K562 (cell line): Measurements from ENCODE around the gene MYO7A. TPM values are rescaled to one million over a fixed set of nuclear protein-coding genes. Genes with fewer than 3 reads are reported as not detected.

Experiments
- ATAC-seq: fragments of 200-7000 bp; cut with Tn5 transposase; 3 replicates; pipeline ENCODE4 v1.9.1; 2020; ENCODE audit warnings: moderate library complexity
- BruUV-seq: library from RNA; stranded (reverse); fragments of 400-500 nt; replicated peaks from 2 replicates; lab custom pipeline; 2021; lab: Mats Ljungman, UMichigan
- CTCF ChIA-PET: fragments of 300-600 bp; formaldehyde crosslinking; extraction: SDS; loops from one replicate; lab custom pipeline; 2021; ENCODE audit warnings: low intra/inter-chr PET ratio; lab: Yijun Ruan, JAX
- POLR2A ChIA-PET: fragments of 300-600, 350-650 bp; sonication (Branson Sonifier 250); formaldehyde crosslinking; extraction: SDS; loops from one replicate; lab custom pipeline; 2021; ENCODE audit warnings: antibody characterized with exemption, inconsistent platforms; lab: Yijun Ruan, JAX
- DNase-seq, 4 experiments: peaks; one replicate each; pipeline versions ENCODE4 v3.0.0 to v3.0.0-alpha.2; 2011 to 2018; ENCODE audit warnings: low spot score in 3 of 4, mixed read lengths in 3 of 4; ENCODE audit errors: extremely low read depth in 1 of 4
- FAIRE-seq: peaks from 2 replicates; lab custom pipeline; 2011; peaks lifted over from hg19 to GRCh38; lab: Jason Lieb, UNC
- H2AFZ ChIP-seq: 2 replicates; pipeline ENCODE4 v1.6.0; 2011; ENCODE audit warnings: low read depth, low read length, control low read depth, inconsistent platforms
- H3K27ac ChIP-seq: fragments of 200-600 bp; 3 replicates; pipeline ENCODE4 v1.8.0; 2011; ENCODE audit warnings: low read depth, mild to moderate bottlenecking, control low read depth, inconsistent platforms, low read length, moderate library complexity, mixed read lengths; ENCODE audit errors: extremely low read depth
- H3K27me3 ChIP-seq, 2 experiments: fragments of 300-600 bp in 1 of 2; 2 replicates in 1 of 2; 3 replicates in 1 of 2; pipeline versions ENCODE4 v1.6.0 to v1.8.0; 2011; ENCODE audit warnings: inconsistent platforms in 2 of 2, low read length in 2 of 2, mild to moderate bottlenecking in 1 of 2, mixed read lengths in 1 of 2, moderate library complexity in 1 of 2; ENCODE audit not compliant: control insufficient read depth in 2 of 2, insufficient read depth in 2 of 2
- H3K36me3 ChIP-seq: fragments of 300-600 bp; 3 replicates; pipeline ENCODE4 v1.8.0; 2011; ENCODE audit warnings: mild to moderate bottlenecking, low read length, inconsistent platforms; ENCODE audit not compliant: control insufficient read depth, insufficient read depth
- H3K4me1 ChIP-seq, 2 experiments: fragments of 200-600 bp in 1 of 2; replicated peaks in 1 of 2; 2 replicates in 1 of 2; 3 replicates in 1 of 2; pipeline versions ENCODE4 v1.5.1 to v1.8.0; 2011; ENCODE audit warnings: inconsistent platforms in 2 of 2, low read length in 2 of 2, mild to moderate bottlenecking in 1 of 2, mixed read lengths in 1 of 2, moderate library complexity in 1 of 2; ENCODE audit not compliant: control insufficient read depth in 2 of 2, insufficient read depth in 2 of 2
- H3K4me2 ChIP-seq: 2 replicates; pipeline ENCODE4 v1.6.1; 2011; ENCODE audit warnings: low read length, control low read depth, inconsistent platforms, mixed read lengths; ENCODE audit not compliant: insufficient read depth
- H3K4me3 ChIP-seq: fragments of 200-600 bp; sonication (generic), shearing (Covaris generic); 2 replicates; pipeline ENCODE4 v1.5.1; 2016; ENCODE audit warnings: control low read depth, inconsistent platforms
- H3K79me2 ChIP-seq: fragments of 200-600 bp; 3 replicates; pipeline ENCODE4 v1.8.0; 2011; ENCODE audit warnings: low read length, inconsistent platforms; ENCODE audit not compliant: control insufficient read depth, insufficient read depth
- H3K9ac ChIP-seq, 2 experiments: 2 replicates each; pipeline versions ENCODE4 v1.6.0 to v1.6.1; 2011; ENCODE audit warnings: low read depth in 2 of 2, low read length in 2 of 2, control low read depth in 1 of 2, inconsistent platforms in 1 of 2, mild to moderate bottlenecking in 1 of 2, mixed read lengths in 1 of 2; ENCODE audit not compliant: insufficient read depth in 1 of 2
- H3K9me1 ChIP-seq: one replicate; pipeline ENCODE4 v1.6.0; 2011; ENCODE audit warnings: inconsistent platforms, mild to moderate bottlenecking, low read length, moderate library complexity; ENCODE audit not compliant: control insufficient read depth, insufficient read depth
- H3K9me3 ChIP-seq: replicated peaks from 2 replicates; pipeline ENCODE4 v1.5.1; 2011; ENCODE audit warnings: low read depth, low read length, inconsistent platforms; ENCODE audit not compliant: control insufficient read depth, insufficient read depth
- H4K20me1 ChIP-seq: replicated peaks from 2 replicates; pipeline ENCODE4 v1.6.1; 2011; ENCODE audit warnings: low read length, inconsistent platforms, mixed read lengths; ENCODE audit not compliant: control insufficient read depth, insufficient read depth
- HMG20B ChIP-seq: fragments of 250-450 bp; sonication (Bioruptor Pico); IDR thresholded peaks from 2 replicates; pipeline ENCODE4 v1.5.0; 2021; ENCODE audit warnings: mild to moderate bottlenecking
- OTX1 ChIP-seq: fragments of 450-650 bp; formaldehyde crosslinking; IDR thresholded peaks from 2 replicates; pipeline ENCODE4 v1.4.0; 2022; ENCODE audit warnings: mild to moderate bottlenecking
- RAD51 ChIP-seq: fragments of 450-650 bp; IDR thresholded peaks from 2 replicates; pipeline ENCODE4 v1.7.1; 2016; ENCODE audit warnings: low read depth, mild to moderate bottlenecking, borderline replicate concordance
- RB1 ChIP-seq: fragments of 450-650 bp; IDR thresholded peaks from 2 replicates; pipeline ENCODE4 v1.6.1; 2017; ENCODE audit warnings: low read depth, mild to moderate bottlenecking
- SP2 ChIP-seq: IDR thresholded peaks from 2 replicates; pipeline ENCODE4 v1.6.1; 2011; ENCODE audit warnings: mild to moderate bottlenecking, low read depth, low read length, moderate library complexity; ENCODE audit not compliant: poor library complexity, severe bottlenecking; ENCODE audit errors: extremely low read depth
- ZC3H8 ChIP-seq: fragments of 450-650 bp; IDR thresholded peaks from 2 replicates; pipeline ENCODE4 v1.6.1; 2017
- ZNF197 ChIP-seq: fragments of 200-800 bp; sonication (Bioruptor generic); IDR thresholded peaks from 2 replicates; pipeline ENCODE4 v1.6.1; 2016; ENCODE audit warnings: low read depth, missing genetic modification characterization, missing compliant biosample characterization
- ZNF75A ChIP-seq: fragments of 450-650 bp; formaldehyde crosslinking; IDR thresholded peaks from 2 replicates; pipeline ENCODE4 v1.4.0; 2020; ENCODE audit warnings: mild to moderate bottlenecking
- WGBS: fragments of 100-300 bp; shearing (Covaris generic); methylation state at CpG from one replicate; pipeline ENCODE4 v1.1.6; 2016; ENCODE audit warnings: low coverage, mixed read lengths; ENCODE audit not compliant: insufficient coverage; ENCODE audit errors: missing lambda C conversion rate; 5-methylcytosine and 5-hydroxymethylcytosine counted together
- in situ Hi-C: fragments of 300-500 bp; cut with MboI; formaldehyde crosslinking; loops from 4 replicates; pipeline ENCODE4 v1.15.0; 2018; ENCODE audit warnings: inconsistent platforms, mixed read lengths
- intact Hi-C: fragments of 100-400 bp; cut with micrococcal nuclease; formaldehyde crosslinking; loops from 2 replicates; pipeline ENCODE4 v1.14.2; 2022
- polyA plus RNA-seq, 8 experiments: library from polyadenylated mRNA; depleted of rRNA in 4 of 8; stranded (reverse) in 5 of 8; unstranded in 3 of 8; fragments of >200 nt; fragmentation: Nextera tagmentation in 2 of 8; fragmentation: Illumina TruSeq in 1 of 8; extraction: Ambion mirVana in 2 of 8; extraction: Trizol in 1 of 8; gene quantifications; 2 replicates each; pipeline versions ENCODE4 v1.2.1 to v1.2.3, GENCODE V29; 2011 to 2014; ENCODE audit warnings: inconsistent platforms in 1 of 8, missing spikeins in 1 of 8
- total RNA-seq, 7 experiments: library from RNA; depleted of rRNA in 6 of 7; stranded (reverse); fragments of >200 nt in 6 of 7; fragmentation: Illumina TruSeq in 2 of 7; extraction: Trizol in 2 of 7; gene quantifications; 2 replicates each; pipeline versions ENCODE4 v1.2.1 to v1.2.3, GENCODE V29; 2011 to 2021; ENCODE audit warnings: low replicate concordance in 1 of 7
- TF ChIP-seq, protein P1 (sequence below): fragments of 200-400 bp; formaldehyde crosslinking; IDR thresholded peaks from 2 replicates; pipeline ENCODE4 v1.6.1; 2017; ENCODE audit warnings: mild to moderate bottlenecking, low read depth, low read length, moderate library complexity
- TF ChIP-seq, protein P2 (sequence below): fragments of 450-650 bp; IDR thresholded peaks from 2 replicates; pipeline ENCODE4 v1.6.1; 2016; ENCODE audit warnings: borderline replicate concordance
- TF ChIP-seq, protein P3 (sequence below): fragments of 200-800 bp; sonication (Bioruptor generic); IDR thresholded peaks from 2 replicates; pipeline ENCODE4 v1.6.1; 2017; ENCODE audit warnings: missing genetic modification characterization, missing compliant biosample characterization
- TF ChIP-seq, protein P4 (sequence below): IDR thresholded peaks from 3 replicates; pipeline ENCODE4 v1.6.1; 2011; ENCODE audit warnings: borderline replicate concordance, mild to moderate bottlenecking; ENCODE audit not compliant: insufficient read length, insufficient read depth

MYO7A gene
- total and polyA plus RNA-seq, 9 of the 15 experiments (the other 6 are each of a cell fraction or from before 2014, with no cell fraction given): 0.01 to 0.11 (median 0.07) TPM; not detected in 1

DNA sequence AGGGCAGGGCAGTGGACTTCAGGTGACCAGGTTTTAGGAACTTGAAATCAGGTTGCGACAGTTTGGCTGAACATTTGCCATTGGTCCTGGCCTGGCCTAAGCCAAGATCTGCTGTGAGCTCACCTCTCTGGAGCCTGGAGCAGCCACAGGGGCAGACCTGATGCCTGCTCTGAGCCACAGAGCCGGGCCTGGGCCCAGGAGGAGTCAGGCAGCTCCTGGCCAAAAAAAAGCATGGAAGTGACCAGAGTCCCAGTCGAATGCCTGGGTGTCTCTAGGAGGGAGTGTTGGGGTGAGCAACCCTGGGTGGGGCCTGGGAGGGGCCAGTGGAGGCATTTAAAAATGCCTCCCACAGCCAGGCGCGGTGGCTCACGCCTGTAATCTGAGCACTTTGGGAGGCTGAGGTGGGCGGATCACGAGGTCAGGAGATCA is 31.4 kb upstream of the MYO7A start:
- Histone ChIP-seq H3K27me3 (peaks cover 0 to 32% of the 10 kb centered on the region in 2 experiments; a peak in 3 of 5 replicates), H3K36me3 (no peaks in the 10 kb centered on the region), H3K9me3 (no peaks in the 10 kb centered on the region), H3K27ac (no peak overlapping the region), H3K79me2 (no peaks in the 10 kb centered on the region), H4K20me1 (peaks cover 14% of the 10 kb centered on the region), H3K4me3 (no peak overlapping the region), H3K4me2 (no peak overlapping the region), H3K9me1 (peaks cover 4% of the 10 kb centered on the region), H2AFZ (no peak overlapping the region)
- no TSS peak for BruUV-seq
- intact Hi-C loops: no loop called here
- DNase-seq: no peak
- TF ChIP-seq, protein P1, sequence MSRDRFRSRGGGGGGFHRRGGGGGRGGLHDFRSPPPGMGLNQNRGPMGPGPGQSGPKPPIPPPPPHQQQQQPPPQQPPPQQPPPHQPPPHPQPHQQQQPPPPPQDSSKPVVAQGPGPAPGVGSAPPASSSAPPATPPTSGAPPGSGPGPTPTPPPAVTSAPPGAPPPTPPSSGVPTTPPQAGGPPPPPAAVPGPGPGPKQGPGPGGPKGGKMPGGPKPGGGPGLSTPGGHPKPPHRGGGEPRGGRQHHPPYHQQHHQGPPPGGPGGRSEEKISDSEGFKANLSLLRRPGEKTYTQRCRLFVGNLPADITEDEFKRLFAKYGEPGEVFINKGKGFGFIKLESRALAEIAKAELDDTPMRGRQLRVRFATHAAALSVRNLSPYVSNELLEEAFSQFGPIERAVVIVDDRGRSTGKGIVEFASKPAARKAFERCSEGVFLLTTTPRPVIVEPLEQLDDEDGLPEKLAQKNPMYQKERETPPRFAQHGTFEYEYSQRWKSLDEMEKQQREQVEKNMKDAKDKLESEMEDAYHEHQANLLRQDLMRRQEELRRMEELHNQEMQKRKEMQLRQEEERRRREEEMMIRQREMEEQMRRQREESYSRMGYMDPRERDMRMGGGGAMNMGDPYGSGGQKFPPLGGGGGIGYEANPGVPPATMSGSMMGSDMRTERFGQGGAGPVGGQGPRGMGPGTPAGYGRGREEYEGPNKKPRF: no peak
- TF ChIP-seq OTX1 (CRISPR knock-in tag) (no peak), ZNF75A (no peak), RB1 (no peak), SP2 (no peak), HMG20B (CRISPR knock-in tag) (no peak), ZNF197 (CRISPR knock-in tag) (no peak), ZC3H8 (no peak), RAD51 (no peak)
- TF ChIP-seq, protein P2, sequence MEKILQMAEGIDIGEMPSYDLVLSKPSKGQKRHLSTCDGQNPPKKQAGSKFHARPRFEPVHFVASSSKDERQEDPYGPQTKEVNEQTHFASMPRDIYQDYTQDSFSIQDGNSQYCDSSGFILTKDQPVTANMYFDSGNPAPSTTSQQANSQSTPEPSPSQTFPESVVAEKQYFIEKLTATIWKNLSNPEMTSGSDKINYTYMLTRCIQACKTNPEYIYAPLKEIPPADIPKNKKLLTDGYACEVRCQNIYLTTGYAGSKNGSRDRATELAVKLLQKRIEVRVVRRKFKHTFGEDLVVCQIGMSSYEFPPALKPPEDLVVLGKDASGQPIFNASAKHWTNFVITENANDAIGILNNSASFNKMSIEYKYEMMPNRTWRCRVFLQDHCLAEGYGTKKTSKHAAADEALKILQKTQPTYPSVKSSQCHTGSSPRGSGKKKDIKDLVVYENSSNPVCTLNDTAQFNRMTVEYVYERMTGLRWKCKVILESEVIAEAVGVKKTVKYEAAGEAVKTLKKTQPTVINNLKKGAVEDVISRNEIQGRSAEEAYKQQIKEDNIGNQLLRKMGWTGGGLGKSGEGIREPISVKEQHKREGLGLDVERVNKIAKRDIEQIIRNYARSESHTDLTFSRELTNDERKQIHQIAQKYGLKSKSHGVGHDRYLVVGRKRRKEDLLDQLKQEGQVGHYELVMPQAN: no peak
- TF ChIP-seq, protein P3, sequence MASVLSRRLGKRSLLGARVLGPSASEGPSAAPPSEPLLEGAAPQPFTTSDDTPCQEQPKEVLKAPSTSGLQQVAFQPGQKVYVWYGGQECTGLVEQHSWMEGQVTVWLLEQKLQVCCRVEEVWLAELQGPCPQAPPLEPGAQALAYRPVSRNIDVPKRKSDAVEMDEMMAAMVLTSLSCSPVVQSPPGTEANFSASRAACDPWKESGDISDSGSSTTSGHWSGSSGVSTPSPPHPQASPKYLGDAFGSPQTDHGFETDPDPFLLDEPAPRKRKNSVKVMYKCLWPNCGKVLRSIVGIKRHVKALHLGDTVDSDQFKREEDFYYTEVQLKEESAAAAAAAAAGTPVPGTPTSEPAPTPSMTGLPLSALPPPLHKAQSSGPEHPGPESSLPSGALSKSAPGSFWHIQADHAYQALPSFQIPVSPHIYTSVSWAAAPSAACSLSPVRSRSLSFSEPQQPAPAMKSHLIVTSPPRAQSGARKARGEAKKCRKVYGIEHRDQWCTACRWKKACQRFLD (CRISPR knock-in tag): no peak
- TF ChIP-seq, protein P4, sequence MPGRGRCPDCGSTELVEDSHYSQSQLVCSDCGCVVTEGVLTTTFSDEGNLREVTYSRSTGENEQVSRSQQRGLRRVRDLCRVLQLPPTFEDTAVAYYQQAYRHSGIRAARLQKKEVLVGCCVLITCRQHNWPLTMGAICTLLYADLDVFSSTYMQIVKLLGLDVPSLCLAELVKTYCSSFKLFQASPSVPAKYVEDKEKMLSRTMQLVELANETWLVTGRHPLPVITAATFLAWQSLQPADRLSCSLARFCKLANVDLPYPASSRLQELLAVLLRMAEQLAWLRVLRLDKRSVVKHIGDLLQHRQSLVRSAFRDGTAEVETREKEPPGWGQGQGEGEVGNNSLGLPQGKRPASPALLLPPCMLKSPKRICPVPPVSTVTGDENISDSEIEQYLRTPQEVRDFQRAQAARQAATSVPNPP: no peak
- TF ChIP-seq, all 486 proteins: peak for 0
- peaks cover 0 to 13% of the 10 kb centered on the region in 2 experiments; a peak in 2 of 5 replicates for H3K4me1 ChIP-seq
- in situ Hi-C loops: no loop called here
- no peak for ATAC-seq
- FAIRE-seq: no peak
- CTCF ChIA-PET: no interaction called here
- POLR2A ChIA-PET: interaction anchor here (0.6 kb wide), 1 partner anchor 13 kb away, joined by 3 read pairs; no protein-coding TSS in a partner anchor
- H3K9ac ChIP-seq: no peak overlapping the region; a peak in 1 of 4 replicates
- 28% methylated on average over 8 of the region's 8 CpGs for WGBS
